GM13977 (cell line): Measurements from ENCODE around the gene SIX5.

Source experiments
- DNase-seq: peaks from one replicate; pipeline ENCODE4 v3.0.0; 2012; ENCODE audit warnings: low spot score
- in situ Hi-C: fragments of 300-500 bp; cut with MboI; formaldehyde crosslinking; loops from one replicate; pipeline ENCODE4 v1.12.0; 2022; ENCODE audit warnings: low sequenced_read_pairs, low pct_unique_long_range_greater_than_20kb, mixed read lengths, inconsistent platforms; ENCODE audit not compliant: unreplicated experiment
- TF ChIP-seq, protein P1 (sequence below): IDR thresholded peaks from 2 replicates; pipeline ENCODE4 v1.5.1; 2012; ENCODE audit warnings: mild to moderate bottlenecking, control low read depth; ENCODE audit not compliant: insufficient read depth; ENCODE audit errors: extremely low read depth, missing control alignments

SIX5 gene

DNA sequence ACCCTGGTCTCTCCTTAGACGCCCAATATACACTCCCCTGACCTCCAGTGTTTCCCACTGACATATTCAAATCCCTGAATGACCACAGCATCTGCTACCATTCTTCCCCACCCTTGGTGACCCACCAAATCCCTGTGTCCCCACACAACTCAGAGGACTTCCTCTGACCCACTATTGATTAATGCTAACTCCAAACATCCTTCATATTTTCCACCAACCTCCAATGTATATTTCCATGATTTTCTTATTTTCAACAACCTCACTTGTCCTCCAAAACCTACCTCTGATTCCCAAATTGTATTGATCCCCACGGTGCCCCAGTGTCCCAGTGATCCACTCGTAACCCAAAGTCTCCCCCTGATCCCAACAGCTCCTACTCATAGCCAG, 24.1 kb upstream of the SIX5 start:
- in situ Hi-C loops, result no loop called here
- no peak for DNase-seq
- TF ChIP-seq, protein P1, sequence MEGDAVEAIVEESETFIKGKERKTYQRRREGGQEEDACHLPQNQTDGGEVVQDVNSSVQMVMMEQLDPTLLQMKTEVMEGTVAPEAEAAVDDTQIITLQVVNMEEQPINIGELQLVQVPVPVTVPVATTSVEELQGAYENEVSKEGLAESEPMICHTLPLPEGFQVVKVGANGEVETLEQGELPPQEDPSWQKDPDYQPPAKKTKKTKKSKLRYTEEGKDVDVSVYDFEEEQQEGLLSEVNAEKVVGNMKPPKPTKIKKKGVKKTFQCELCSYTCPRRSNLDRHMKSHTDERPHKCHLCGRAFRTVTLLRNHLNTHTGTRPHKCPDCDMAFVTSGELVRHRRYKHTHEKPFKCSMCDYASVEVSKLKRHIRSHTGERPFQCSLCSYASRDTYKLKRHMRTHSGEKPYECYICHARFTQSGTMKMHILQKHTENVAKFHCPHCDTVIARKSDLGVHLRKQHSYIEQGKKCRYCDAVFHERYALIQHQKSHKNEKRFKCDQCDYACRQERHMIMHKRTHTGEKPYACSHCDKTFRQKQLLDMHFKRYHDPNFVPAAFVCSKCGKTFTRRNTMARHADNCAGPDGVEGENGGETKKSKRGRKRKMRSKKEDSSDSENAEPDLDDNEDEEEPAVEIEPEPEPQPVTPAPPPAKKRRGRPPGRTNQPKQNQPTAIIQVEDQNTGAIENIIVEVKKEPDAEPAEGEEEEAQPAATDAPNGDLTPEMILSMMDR, result no peak

DNA sequence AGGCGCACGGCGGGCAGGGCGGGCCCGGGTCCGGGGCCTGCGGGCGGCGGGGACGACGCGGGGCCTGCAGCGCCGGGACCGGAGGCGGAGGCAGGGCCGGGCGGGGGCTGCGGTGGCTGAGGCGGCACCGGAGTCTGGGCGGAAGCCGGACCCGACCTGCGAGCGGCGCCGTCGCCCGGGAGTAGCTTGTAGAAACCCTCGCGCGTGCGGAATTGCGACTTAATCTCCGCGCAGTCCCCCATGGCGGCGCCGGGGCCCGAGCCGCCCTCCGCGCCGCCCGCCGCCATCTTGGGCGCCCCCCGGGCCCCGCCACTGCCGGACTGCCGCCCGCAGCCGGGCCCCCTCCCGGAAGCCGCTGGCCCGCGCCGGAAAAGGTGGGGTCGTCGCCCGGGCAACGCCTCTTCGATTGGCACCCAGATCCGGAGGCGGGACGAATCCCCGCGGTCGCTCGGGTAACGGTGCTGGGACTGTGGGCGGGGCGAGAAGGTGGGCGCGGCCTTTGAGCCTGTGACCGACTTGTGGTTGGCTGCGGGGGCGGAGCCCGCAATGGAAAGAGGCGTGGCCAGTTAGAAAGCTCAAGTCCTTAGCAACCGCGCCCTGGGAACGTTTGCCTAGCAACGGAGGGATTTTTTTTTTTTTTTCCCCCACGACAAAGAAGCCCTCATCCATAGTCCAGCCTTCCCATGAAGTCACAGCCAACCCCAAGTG, 23.6 kb upstream of the SIX5 start, which contains the start of gene DMWD:
DMWD (minus strand) TSS at position 376 of the 708 bp plus-strand sequence; CDS start at position 287, 89 bp downstream.
- in situ Hi-C loops, result no loop called here
- TF ChIP-seq, protein P1, result no peak
- peak; percentile 99 for DNase-seq

DNA sequence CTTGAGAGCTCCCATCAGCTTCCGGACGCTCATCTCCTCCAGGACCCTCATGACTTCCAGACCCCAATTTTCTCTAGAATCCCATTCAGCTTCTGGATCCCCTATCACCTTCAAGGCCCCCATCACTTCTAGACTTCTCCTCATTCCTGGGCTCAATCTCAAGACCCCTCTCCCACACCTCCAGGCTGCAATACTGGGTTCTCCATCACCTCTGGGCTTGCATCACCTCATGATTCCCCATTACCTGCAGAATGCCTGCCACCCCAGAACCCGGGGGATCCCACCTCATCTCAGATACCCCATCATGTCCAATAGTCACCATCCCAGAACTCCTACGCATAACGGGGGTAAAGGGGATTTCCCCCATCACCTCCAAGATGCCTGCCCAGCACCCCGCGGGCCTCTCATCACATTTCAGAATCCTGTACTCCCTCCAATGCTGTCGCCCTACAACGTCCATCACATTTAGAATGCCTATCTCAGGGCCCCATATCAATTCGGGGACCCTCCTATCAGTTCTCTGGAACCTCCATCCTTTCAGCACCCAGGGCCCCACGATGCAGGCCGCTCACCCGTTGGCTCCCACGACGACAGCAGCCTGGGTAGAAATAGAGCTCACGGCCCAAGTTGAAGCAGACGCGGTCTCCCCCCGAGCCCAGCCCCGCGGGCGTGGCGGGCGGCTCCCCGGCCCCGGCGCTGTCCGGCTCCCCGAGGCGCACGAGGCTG, 22.9 kb upstream of the SIX5 start:
- in situ Hi-C loops, result no loop called here
- TF ChIP-seq, protein P1, result no peak
- peak; percentile 26 for DNase-seq

DNA sequence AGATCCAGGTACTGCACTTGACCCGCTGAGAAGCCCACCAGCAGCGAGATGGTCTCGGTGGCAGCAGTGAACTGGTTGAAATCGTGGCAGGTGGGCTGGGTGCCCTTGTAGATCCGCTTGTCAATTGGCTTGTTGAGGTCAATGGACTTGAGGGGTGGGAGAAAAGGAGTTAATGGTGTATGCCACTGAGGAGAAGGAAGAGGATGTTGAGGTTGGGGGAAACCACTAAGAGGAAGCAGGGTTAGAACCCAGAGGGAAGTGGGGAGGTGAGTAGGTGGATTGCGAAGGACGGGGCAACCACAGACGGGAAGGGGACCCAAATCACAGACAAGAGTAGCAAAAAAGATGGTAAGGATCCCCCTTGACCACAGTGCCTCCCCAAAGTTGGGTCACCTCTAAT, 21.9 kb upstream of the SIX5 start:
- TF ChIP-seq, protein P1, result no peak
- DNase-seq, result peak; percentile 26
- in situ Hi-C loops, result no loop called here

DNA sequence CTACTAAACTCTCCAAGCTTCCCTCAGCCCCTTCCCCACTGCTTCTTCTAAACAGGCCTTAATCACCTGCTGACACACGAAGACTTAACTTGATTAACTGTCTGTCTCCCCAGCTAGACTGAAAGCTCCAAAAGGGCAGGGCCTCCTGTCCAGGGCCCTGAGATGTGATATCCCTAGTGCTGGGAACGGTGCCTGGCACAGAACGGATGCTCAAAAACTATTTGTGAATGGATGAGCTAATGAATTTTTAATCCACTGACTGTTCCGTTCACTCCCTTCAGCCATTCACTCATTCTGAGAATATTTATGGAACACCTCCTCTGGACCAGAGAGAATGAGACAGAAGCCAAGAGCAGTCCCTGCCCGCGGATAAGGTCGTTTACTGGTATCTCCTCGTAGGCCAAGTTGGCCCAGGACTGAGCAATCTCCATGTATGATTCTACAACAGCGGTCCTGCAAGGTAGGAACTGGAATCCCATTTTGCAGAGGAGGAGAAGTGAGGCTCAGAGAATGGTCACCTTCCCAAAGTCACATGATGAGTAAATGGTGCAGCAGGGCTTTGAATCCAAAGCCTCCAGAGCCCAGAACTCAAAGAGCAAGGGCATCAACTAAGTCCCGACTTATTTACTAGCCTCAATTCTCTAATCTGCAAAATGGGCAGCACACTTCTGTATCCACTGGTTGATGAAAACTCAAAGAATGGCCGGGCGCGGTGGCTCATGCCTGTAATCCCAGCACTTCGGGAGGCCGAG, 20.2 kb upstream of the SIX5 start:
- in situ Hi-C loops, result no loop called here
- TF ChIP-seq, protein P1, result no peak
- no peak for DNase-seq

DNA sequence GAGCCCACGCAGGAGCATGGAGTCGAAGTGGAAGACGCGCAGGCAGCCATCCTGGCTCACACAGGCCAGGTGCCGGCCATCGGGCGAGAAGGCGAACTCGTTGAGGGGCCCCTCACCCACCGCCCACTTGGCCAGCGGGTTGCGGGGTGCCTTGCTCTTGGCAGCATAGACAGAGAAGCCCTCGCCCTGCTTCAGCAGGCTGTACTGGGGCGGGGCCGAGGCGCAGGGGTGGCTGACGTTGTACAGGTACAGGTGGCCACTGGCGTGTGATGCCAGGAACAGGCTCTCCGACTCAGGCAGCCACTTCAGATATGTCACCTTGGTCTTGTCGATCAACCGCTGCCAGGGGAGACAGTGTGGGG, 17.5 kb upstream of the SIX5 start:
- TF ChIP-seq, protein P1, result no peak
- in situ Hi-C loops, result no loop called here
- DNase-seq, result no peak
